Parathyroid adenoma (tissue), 2 donors: ENCODE results near the gene UNC13C.

ENCODE experiments used
- H2AFZ ChIP-seq: fragments of 300-600 bp; sonication (generic); one replicate; pipeline ENCODE4 v1.7.0; 2017; ENCODE audit warnings: antibody characterized with exemption, mild to moderate bottlenecking
- H3K27ac ChIP-seq: fragments of 300-600 bp; sonication (generic); one replicate; pipeline ENCODE4 v1.7.0; 2017
- H3K27me3 ChIP-seq: fragments of 300-600 bp; sonication (generic); one replicate; pipeline ENCODE4 v1.7.0; 2017; ENCODE audit warnings: low read length; ENCODE audit not compliant: control insufficient read depth, insufficient read depth
- H3K36me3 ChIP-seq: fragments of 300-600 bp; sonication (generic); one replicate; pipeline ENCODE4 v1.7.0; 2017; ENCODE audit warnings: low read length; ENCODE audit not compliant: control insufficient read depth, insufficient read depth
- H3K4me1 ChIP-seq: fragments of 300-600 bp; sonication (generic); one replicate; pipeline ENCODE4 v1.7.0; 2017; ENCODE audit warnings: control low read depth
- H3K4me2 ChIP-seq: fragments of 300-600 bp; sonication (generic); one replicate; pipeline ENCODE4 v1.7.0; 2017; ENCODE audit warnings: low read length
- H3K4me3 ChIP-seq: fragments of 300-600 bp; sonication (generic); one replicate; pipeline ENCODE4 v1.7.0; 2017; ENCODE audit warnings: low read depth, low read length
- H3K79me2 ChIP-seq: fragments of 300-600 bp; sonication (generic); one replicate; pipeline ENCODE4 v1.7.0; 2017; ENCODE audit warnings: control low read depth
- H3K9ac ChIP-seq: fragments of 300-600 bp; sonication (generic); one replicate; pipeline ENCODE4 v1.7.0; 2017; ENCODE audit warnings: mild to moderate bottlenecking
- H3K9me3 ChIP-seq: fragments of 300-600 bp; sonication (generic); one replicate; pipeline ENCODE4 v1.7.0; 2017; ENCODE audit warnings: low read length; ENCODE audit not compliant: control insufficient read depth
- CTCF ChIP-seq: fragments of 300-600 bp; sonication (generic); IDR thresholded peaks from one replicate; pipeline ENCODE4 v1.7.0; 2017; ENCODE audit warnings: antibody characterized with exemption, mild to moderate bottlenecking
- donor health status: primary hyperparathyroidism.

UNC13C gene

GRCh38 chr15:54091651-54092050, 113.4 kb downstream of the UNC13C start:
- Histone ChIP-seq H3K79me2 (no peaks in the 10 kb centered on the region), H3K27me3 (no peaks in the 10 kb centered on the region), H3K9me3 (no peaks in the 10 kb centered on the region), H3K4me3 (no peak overlapping the region), H3K4me2 (no peak overlapping the region), H3K27ac (no peak overlapping the region), H3K36me3 (no peaks in the 10 kb centered on the region), H3K4me1 (no peaks in the 10 kb centered on the region), H2AFZ (no peak overlapping the region), H3K9ac (no peak overlapping the region)
- TF ChIP-seq CTCF, result no peak

GRCh38 chr15:54094661-54095060, 116.4 kb downstream of the UNC13C start:
- Histone ChIP-seq H3K79me2 (no peaks in the 10 kb centered on the region), H2AFZ (no peak overlapping the region), H3K4me2 (no peak overlapping the region), H3K4me3 (no peak overlapping the region), H3K9me3 (no peaks in the 10 kb centered on the region), H3K9ac (no peak overlapping the region), H3K27ac (no peak overlapping the region), H3K27me3 (no peaks in the 10 kb centered on the region), H3K36me3 (no peaks in the 10 kb centered on the region), H3K4me1 (no peaks in the 10 kb centered on the region)
- no peak for TF ChIP-seq CTCF

GRCh38 chr15:54097019-54097418, 118.8 kb downstream of the UNC13C start:
- H3K36me3 ChIP-seq, result no peaks in the 10 kb centered on the region
- no peak overlapping the region for H3K27ac ChIP-seq
- TF ChIP-seq CTCF, result no peak
- no peak overlapping the region for H3K4me2 ChIP-seq
- H3K27me3 ChIP-seq, result no peaks in the 10 kb centered on the region
- H3K9ac ChIP-seq, result no peak overlapping the region
- H3K4me3 ChIP-seq, result no peak overlapping the region
- no peaks in the 10 kb centered on the region for H3K79me2 ChIP-seq
- no peaks in the 10 kb centered on the region for H3K9me3 ChIP-seq
- no peak overlapping the region for H2AFZ ChIP-seq
- no peaks in the 10 kb centered on the region for H3K4me1 ChIP-seq

GRCh38 chr15:54099010-54099409, 120.8 kb downstream of the UNC13C start:
- Histone ChIP-seq H3K36me3 (no peaks in the 10 kb centered on the region), H2AFZ (no peak overlapping the region), H3K9ac (no peak overlapping the region), H3K9me3 (no peaks in the 10 kb centered on the region), H3K27me3 (no peaks in the 10 kb centered on the region), H3K4me1 (no peaks in the 10 kb centered on the region), H3K4me3 (no peak overlapping the region), H3K27ac (no peak overlapping the region), H3K79me2 (no peaks in the 10 kb centered on the region), H3K4me2 (no peak overlapping the region)
- no peak for TF ChIP-seq CTCF

GRCh38 chr15:54101664-54102270, 123.5 kb downstream of the UNC13C start:
- Histone ChIP-seq H3K27me3 (no peaks in the 10 kb centered on the region), H3K9ac (no peak overlapping the region), H3K27ac (no peak overlapping the region), H3K36me3 (no peaks in the 10 kb centered on the region), H3K79me2 (no peaks in the 10 kb centered on the region), H3K4me2 (no peak overlapping the region), H3K4me1 (no peaks in the 10 kb centered on the region), H3K9me3 (no peaks in the 10 kb centered on the region), H2AFZ (no peak overlapping the region), H3K4me3 (no peak overlapping the region)
- no peak for TF ChIP-seq CTCF
